Esophagus (tissue), 2 donors: ENCODE measurements around the gene ADGRL2. TPM values are rescaled to one million over a fixed set of nuclear protein-coding genes. Genes with fewer than 3 reads are reported as not detected.

Experiments used
- H3K27ac ChIP-seq, 2 donors: one replicate each; pipeline ENCODE4 v1.5.1; 2013; ENCODE audit warnings: low read depth in 2 of 2, mild to moderate bottlenecking in 2 of 2, inconsistent platforms in 1 of 2, low read length in 1 of 2, moderate library complexity in 1 of 2
- H3K27me3 ChIP-seq, 2 donors: one replicate each; pipeline ENCODE4 v1.6.1; 2013; ENCODE audit warnings: low read length in 2 of 2, control low read depth in 1 of 2, mild to moderate bottlenecking in 1 of 2; ENCODE audit not compliant: insufficient read depth in 2 of 2, control insufficient read depth in 1 of 2
- H3K36me3 ChIP-seq, 2 donors: one replicate each; pipeline ENCODE4 v1.6.1; 2013; ENCODE audit warnings: low read length in 1 of 2; ENCODE audit not compliant: control insufficient read depth in 2 of 2, insufficient read depth in 2 of 2
- H3K4me1 ChIP-seq, 2 donors: one replicate each; pipeline ENCODE4 v1.6.1; 2013; ENCODE audit warnings: low read length in 1 of 2; ENCODE audit not compliant: control insufficient read depth in 2 of 2, insufficient read depth in 2 of 2
- H3K4me3 ChIP-seq, 2 donors: one replicate each; pipeline ENCODE4 v1.5.1; 2013; ENCODE audit warnings: low read length in 2 of 2, mild to moderate bottlenecking in 2 of 2, low read depth in 1 of 2, moderate library complexity in 1 of 2
- H3K9me3 ChIP-seq, 2 donors: one replicate each; pipeline ENCODE4 v1.6.1; 2013; ENCODE audit warnings: mild to moderate bottlenecking in 2 of 2, low read depth in 1 of 2, low read length in 1 of 2, moderate library complexity in 1 of 2; ENCODE audit not compliant: control insufficient read depth in 2 of 2, insufficient read depth in 1 of 2
- WGBS, 2 donors: extraction: QIAGEN DNeasy Blood & Tissue Kit; methylation state at CpG; one replicate each; pipeline ENCODE4 v1.1.7; 2013; 5-methylcytosine and 5-hydroxymethylcytosine counted together
- polyA plus RNA-seq, 2 donors: library from polyadenylated mRNA; stranded (reverse); fragments of 200-250 nt; gene quantifications; one replicate each; pipeline ENCODE4 v1.2.3, GENCODE V29; 2013
- donor health status: healthy with polysubstance abuse.
- donor health status: Bipolar disorder and iron deficiency.

The ADGRL2 gene
- polyA plus RNA-seq, 2 donors, result 25.3 to 26.0 TPM

DNA sequence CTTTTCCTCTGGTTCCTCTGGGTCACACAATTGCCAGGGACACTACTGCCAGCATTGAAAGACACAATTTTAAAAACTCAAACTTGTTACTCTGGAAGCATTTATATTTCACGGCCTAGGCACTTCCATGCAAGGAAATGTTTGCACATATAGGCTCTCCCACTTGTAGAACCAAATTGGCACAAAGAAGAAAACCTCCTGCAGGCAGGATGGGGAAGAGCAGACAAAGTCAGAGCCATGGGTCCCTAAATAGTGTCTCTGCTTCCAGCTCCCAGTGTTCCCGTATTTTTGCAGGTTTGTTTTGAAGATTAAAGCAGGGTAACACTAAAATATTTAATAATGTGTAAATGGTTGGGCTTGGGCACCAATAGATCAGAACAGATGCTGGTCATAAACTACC, 19.0 kb upstream of the ADGRL2 start:
- Histone ChIP-seq H3K27me3 (no peaks in the 10 kb centered on the region), H3K36me3 (no peaks in the 10 kb centered on the region), H3K4me1 (no peaks in the 10 kb centered on the region), H3K27ac (no peak overlapping the region), H3K4me3 (no peak overlapping the region), H3K9me3 (no peaks in the 10 kb centered on the region)
- 74 to 87% methylated on average over 2 of the region's 2 CpGs for WGBS, 2 donors

DNA sequence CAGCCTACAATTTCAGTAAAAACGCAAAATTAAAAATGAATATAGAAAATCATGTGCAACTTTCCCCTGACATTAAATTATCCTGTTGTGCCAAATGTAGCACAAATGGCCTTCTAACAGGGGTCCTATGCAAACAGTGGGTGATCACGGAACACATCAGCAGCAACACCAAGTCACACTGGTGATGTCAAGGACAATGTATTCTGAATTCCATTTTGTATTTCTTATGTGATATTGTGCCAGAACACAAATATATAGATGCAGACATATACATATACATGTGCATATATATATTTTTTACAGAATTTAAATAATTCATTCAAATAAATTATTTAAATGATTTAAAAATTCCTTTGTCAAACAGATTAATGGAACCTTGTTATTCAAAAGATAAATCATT, 8.6 kb upstream of the ADGRL2 start:
- Histone ChIP-seq H3K27ac (no peak overlapping the region), H3K27me3 (no peaks in the 10 kb centered on the region), H3K4me3 (no peak overlapping the region), H3K4me1 (no peaks in the 10 kb centered on the region), H3K9me3 (no peaks in the 10 kb centered on the region), H3K36me3 (no peaks in the 10 kb centered on the region)
- 93 to 95% methylated on average over 2 of the region's 2 CpGs for WGBS, 2 donors

DNA sequence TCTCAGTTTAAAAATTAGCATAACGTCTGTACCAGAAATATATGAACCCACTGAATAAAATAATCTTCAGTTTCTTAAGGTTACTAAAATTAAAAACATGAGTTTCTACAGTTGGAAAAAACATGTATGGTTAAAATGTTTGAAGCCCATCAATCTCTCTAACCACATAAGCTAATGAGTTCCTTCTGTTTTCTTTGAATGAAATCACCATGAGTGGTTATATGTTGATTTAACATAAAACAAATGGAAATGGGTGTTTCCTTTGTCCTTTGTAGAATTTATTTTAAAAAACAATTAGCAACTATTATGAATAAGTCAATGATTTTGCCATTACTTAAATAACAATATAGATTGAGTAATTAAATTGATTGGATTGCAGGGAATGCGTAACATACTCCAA, 3.0 kb upstream of the ADGRL2 start:
- Histone ChIP-seq H3K36me3 (no peaks in the 10 kb centered on the region), H3K27ac (no peak overlapping the region), H3K9me3 (no peaks in the 10 kb centered on the region), H3K4me3 (no peak overlapping the region), H3K27me3 (no peaks in the 10 kb centered on the region), H3K4me1 (no peaks in the 10 kb centered on the region)
- WGBS, 2 donors, result 90% methylated on average over 2 of the region's 2 CpGs

DNA sequence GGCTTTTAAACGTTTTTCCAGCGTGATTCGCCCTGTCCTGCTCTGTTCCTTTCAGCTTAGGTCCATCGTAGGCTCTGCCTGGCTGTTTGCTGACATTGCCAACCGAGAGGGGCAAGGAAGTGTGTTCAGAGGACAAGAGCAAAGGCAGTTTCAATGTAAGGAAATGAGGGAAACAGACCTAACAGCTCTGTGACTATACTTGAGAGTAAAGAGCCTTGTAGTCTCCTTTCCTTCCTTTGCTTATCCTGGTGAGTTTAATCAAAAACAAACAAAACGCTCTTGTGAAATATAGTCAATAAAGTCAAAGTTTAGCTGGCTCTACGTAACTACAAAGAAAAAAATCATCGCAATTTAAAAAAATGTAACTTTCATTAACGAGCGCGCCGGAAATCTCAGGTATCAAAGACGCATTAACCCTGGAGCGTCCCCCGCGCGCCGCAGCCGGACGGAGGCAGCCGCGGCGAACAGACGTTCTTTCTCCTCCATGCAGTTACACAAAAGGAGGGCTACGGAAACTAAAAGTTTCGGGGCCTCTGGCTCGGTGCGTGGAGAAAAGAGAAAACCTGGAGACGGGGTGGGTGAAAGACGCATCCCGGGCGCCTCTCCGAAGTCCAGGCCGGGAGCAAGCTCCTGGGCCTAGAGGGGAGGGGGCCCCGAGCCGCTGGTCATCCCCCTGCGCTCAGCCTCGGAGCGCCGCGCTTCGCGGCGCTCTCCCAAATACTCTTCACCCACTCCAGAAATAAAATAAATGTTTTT, 617 bp upstream of the ADGRL2 start:
- WGBS, 2 donors, result 2% methylated on average over 44 of the region's 44 CpGs
- Histone ChIP-seq H3K4me3 (peak overlapping the region; percentile 74 to 78), H3K27me3 (no peaks in the 10 kb centered on the region), H3K4me1 (peaks cover 0 to 2% of the 10 kb centered on the region in 2 donors), H3K36me3 (no peaks in the 10 kb centered on the region), H3K27ac (peak overlapping the region; percentile 84 to 90), H3K9me3 (no peaks in the 10 kb centered on the region)

DNA sequence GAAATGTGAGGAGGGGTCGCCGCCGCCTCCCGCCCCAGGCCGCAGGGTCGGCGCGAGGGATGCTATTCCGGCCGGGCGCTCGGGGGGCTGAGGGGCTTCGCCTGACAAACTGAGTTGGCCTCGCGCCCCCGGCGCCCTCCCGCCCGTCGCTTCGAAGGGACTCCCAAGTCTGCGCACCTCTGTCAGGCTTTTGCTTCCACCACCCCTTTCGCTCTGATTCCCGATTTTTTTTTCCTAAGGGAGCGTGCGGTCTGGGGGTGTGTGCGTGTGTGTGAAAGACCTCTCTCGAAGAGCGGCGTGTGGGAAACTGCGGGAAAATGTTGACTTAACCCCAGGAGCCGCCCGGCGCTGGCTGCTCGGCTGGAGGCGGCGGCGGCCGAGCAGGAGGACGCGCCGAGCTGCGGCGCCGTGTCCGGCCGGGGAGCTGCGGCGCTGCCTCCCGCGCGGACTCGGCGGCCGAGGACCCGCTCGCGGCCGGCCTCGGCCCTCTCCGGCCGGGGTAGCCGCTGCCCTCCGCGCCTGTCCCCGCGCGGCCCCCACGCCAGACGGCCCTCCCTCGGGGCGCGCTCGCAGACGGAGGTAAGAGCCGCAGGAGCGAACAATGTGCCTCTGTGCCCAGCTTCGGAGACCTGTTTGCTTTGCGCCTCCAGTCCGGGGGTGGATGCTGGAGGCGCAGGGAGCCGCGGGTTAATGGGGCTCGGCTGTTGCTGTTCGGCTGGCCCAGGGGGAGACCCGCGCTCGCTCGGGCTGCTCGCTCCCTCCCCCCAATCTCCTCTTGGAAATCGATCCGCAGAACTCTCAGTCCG, 1.1 kb downstream of the ADGRL2 start:
- H3K9me3 ChIP-seq, result no peaks in the 10 kb centered on the region
- peak overlapping the region; percentile 90 to 91 for H3K27ac ChIP-seq
- H3K36me3 ChIP-seq, result no peaks in the 10 kb centered on the region
- peak overlapping the region; percentile 74 to 78 for H3K4me3 ChIP-seq
- WGBS, 2 donors, result 2% methylated on average over 79 to 93 of the region's 93 CpGs
- H3K4me1 ChIP-seq, result peaks cover 0 to 2% of the 10 kb centered on the region in 2 donors
- H3K27me3 ChIP-seq, result no peaks in the 10 kb centered on the region

DNA sequence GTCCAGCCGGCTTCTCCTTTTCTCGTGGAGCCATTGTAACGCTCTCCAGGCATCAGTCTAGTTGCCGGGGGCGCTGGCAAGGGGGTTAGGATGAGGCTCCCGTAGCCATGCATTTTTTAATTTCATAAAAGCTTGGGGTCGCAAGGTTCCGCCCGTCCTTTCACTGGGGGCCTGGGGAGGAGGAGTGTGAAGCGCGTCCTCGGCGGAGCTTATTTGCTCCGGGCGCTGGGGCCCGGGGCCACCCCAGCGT, 1.6 kb downstream of the ADGRL2 start:
- Histone ChIP-seq H3K27me3 (no peaks in the 10 kb centered on the region), H3K9me3 (no peaks in the 10 kb centered on the region), H3K4me1 (peaks cover 0 to 2% of the 10 kb centered on the region in 2 donors), H3K27ac (peak overlapping the region; percentile 90 to 91), H3K4me3 (peak overlapping the region; percentile 74 to 78), H3K36me3 (no peaks in the 10 kb centered on the region)
- 2 to 4% methylated on average over 17 of the region's 17 CpGs for WGBS, 2 donors

DNA sequence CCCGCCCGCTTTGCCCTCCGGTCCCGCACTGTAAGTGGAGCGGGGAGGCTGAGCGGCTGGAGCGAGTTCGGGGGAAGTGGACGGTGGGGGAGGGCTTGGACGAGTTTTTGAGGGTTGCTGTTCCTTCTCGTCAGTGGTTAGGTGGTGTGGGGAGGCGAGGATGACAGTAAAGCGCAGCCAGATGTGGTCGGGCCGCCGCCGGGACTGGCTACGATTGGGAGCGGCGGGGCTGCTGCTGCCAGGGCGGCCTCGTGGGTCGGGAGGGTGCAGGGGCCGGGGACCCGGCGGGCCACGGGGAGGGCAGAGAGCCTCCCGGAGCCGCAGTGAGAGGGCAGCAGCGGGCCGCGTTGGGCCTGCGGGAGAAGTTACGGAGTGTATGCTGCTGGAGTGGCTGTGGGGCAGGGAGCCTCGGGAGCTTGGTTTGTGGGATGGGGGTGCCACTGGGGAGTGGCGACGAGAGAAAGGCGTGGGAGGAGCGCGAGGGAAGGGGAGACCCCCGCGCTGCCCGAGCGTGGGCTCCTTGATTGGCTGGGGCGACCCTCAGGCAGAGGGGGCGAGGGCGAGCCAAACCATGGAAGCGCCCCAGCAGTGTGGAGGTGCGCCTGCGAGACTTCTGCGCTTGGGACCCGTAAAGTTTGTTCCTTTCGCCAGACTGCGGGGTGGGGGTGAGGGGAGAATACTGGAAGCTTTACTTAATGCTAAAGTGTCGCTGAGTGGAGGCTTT, 2.1 kb downstream of the ADGRL2 start:
- Histone ChIP-seq H3K4me3 (peak overlapping the region; percentile 74 to 78), H3K36me3 (no peaks in the 10 kb centered on the region), H3K4me1 (peaks cover 0 to 2% of the 10 kb centered on the region in 2 donors), H3K9me3 (no peaks in the 10 kb centered on the region), H3K27ac (peak overlapping the region; percentile 90 to 91), H3K27me3 (no peaks in the 10 kb centered on the region)
- 1 to 2% methylated on average over 50 to 55 of the region's 55 CpGs for WGBS, 2 donors

DNA sequence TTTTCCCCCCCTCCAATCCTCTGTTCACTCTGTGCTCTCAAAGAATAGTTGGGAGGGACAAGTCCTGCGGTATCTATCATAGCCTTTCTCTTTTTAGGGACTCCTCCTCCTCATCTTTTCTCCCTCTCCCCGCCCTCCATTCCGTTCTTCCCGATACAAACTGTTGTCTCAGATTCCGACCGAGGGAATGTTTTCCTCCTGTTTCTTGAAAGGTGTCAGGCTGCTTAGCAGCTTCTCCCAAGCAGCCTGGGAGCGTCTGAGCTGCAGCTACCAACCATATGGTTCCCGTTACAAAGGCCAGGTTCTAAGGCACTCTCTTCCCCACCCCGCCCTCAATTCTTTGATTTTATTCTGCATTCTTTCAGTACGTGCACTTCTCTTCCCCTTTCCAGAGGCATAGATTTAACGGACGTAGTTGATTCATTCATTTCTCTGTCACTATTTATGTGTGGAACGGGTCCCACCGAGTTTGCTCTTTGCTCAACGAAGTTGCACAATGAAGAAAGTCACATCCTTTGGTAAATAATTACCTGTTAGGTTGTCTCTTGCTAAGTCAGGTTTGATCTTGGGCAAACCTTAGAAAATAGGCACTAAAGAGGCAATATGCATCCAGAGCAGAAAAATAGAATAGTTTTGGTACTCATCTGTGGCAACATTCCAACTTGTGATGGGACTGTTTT, 2.8 kb downstream of the ADGRL2 start:
- Histone ChIP-seq H3K27ac (peak overlapping the region; percentile 64 to 90), H3K4me1 (peaks cover 0 to 2% of the 10 kb centered on the region in 2 donors), H3K4me3 (peak overlapping the region; percentile 74 to 78), H3K9me3 (no peaks in the 10 kb centered on the region), H3K27me3 (no peaks in the 10 kb centered on the region), H3K36me3 (no peaks in the 10 kb centered on the region)
- WGBS, 2 donors, result 2 to 3% methylated on average over 15 of the region's 15 CpGs

DNA sequence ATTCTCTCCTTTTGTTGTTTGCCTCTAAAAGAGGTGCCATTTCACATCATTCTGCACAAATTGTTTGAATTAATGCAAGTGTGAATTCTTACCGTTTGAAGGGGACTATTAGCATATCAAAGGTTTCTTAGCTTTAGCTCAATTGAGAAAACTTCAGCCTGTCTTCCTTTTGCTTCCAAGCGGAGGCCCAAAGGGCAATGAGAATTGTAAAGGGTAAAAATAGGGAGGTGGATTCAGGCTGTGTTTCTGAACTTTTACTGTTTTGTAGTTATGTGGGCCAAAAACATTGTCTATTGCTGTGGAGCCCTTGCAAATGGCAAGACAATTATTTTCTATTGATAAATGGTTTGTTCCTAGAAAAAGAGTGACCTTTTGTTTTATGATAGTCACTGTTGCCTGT, 3.6 kb downstream of the ADGRL2 start:
- no peak overlapping the region for H3K27ac ChIP-seq

More for the DNA sequence above, 3.6 kb downstream of the ADGRL2 start:
- no peaks in the 10 kb centered on the region for H3K9me3 ChIP-seq
- no peaks in the 10 kb centered on the region for H3K27me3 ChIP-seq
- peak overlapping the region in 1 of 2 donors; percentile 78 for H3K4me3 ChIP-seq
- H3K36me3 ChIP-seq, result no peaks in the 10 kb centered on the region
- H3K4me1 ChIP-seq, result peaks cover 0 to 2% of the 10 kb centered on the region in 2 donors
- WGBS, 2 donors, result 47 to 49% methylated on average over 2 of the region's 2 CpGs
